A549 (cell line): ENCODE results near the gene ODAD2. TPM values are rescaled to one million over a fixed set of nuclear protein-coding genes. Genes with fewer than 3 reads are reported as not detected.

ENCODE experiments used
- ATAC-seq, 2 experiments: fragments of 200-7000 bp in 1 of 2; fragments of >200 bp in 1 of 2; cut with Nextera tagmentation in 1 of 2; cut with Tn5 transposase in 1 of 2; 3 replicates each; pipeline versions ENCODE4 v1.8.0 to v1.9.1; 2018 to 2020; ENCODE audit warnings: mild to moderate bottlenecking in 1 of 2, moderate library complexity in 1 of 2
- CTCF ChIA-PET: fragments of 300-600 bp; sonication (Branson Sonifier 250); formaldehyde crosslinking; extraction: SDS; loops from one replicate; lab custom pipeline; 2021; ENCODE audit warnings: antibody characterized with exemption, inconsistent platforms; lab: Yijun Ruan, JAX
- POLR2A ChIA-PET: fragments of 350-600 bp; formaldehyde crosslinking; extraction: SDS; loops from one replicate; lab custom pipeline; 2021; ENCODE audit warnings: antibody characterized with exemption, inconsistent platforms; lab: Yijun Ruan, JAX
- DNase-seq, 2 experiments: peaks; one replicate each; pipeline versions ENCODE4 v3.0.0 to v3.0.0-alpha.2; 2011 to 2016; ENCODE audit warnings: low read depth in 1 of 2, low spot score in 1 of 2
- FAIRE-seq: peaks from 2 replicates; lab custom pipeline; 2011; peaks lifted over from hg19 to GRCh38; lab: Jason Lieb, UNC
- H3K27ac ChIP-seq, 2 experiments: fragments of >200 bp; sonication (Bioruptor Twin); formaldehyde crosslinking; 3 replicates each; pipeline ENCODE4 v1.5.1; 2016 to 2017
- H3K4me1 ChIP-seq: fragments of >200 bp; sonication (Bioruptor Twin); formaldehyde crosslinking; 3 replicates; pipeline ENCODE4 v1.6.1; 2016
- H3K4me2 ChIP-seq: fragments of >200 bp; sonication (Bioruptor Twin); formaldehyde crosslinking; 3 replicates; pipeline ENCODE4 v1.6.1; 2016
- H3K4me3 ChIP-seq: fragments of >200 bp; sonication (Bioruptor Twin); formaldehyde crosslinking; 3 replicates; pipeline ENCODE4 v1.5.1; 2016
- H3K9me3 ChIP-seq: fragments of >200 bp; sonication (Bioruptor Twin); formaldehyde crosslinking; 3 replicates; pipeline ENCODE4 v1.6.1; 2016
- ATOH8 ChIP-seq: fragments of 250-450 bp; sonication (Bioruptor Pico); IDR thresholded peaks from 2 replicates; pipeline ENCODE4 v1.5.0; 2020; ENCODE audit warnings: low read depth, mild to moderate bottlenecking, moderate library complexity
- BCL3 ChIP-seq: fragments of >200 bp; sonication (Bioruptor Twin); formaldehyde crosslinking; IDR thresholded peaks from 3 replicates; pipeline ENCODE4 v1.6.1; 2016
- CBX2 ChIP-seq: fragments of 200-600 bp; sonication (generic); IDR thresholded peaks from 2 replicates; pipeline ENCODE4 v1.6.1; 2016; ENCODE audit warnings: low read depth, mild to moderate bottlenecking, borderline replicate concordance
- CEBPB ChIP-seq, 2 experiments: fragments of >200 bp in 1 of 2; sonication (Bioruptor Twin) in 1 of 2; formaldehyde crosslinking in 1 of 2; IDR thresholded peaks; 2 replicates each; pipeline ENCODE4 v1.6.1; 2012 to 2016
- CHD2 ChIP-seq: fragments of 150-350 bp; IDR thresholded peaks from 2 replicates; pipeline ENCODE4 v1.6.1; 2014; ENCODE audit warnings: low read length; ENCODE audit not compliant: partially characterized antibody
- E2F6 ChIP-seq: IDR thresholded peaks from 2 replicates; pipeline ENCODE4 v1.6.1; 2012; ENCODE audit warnings: low read depth, borderline replicate concordance
- EHF ChIP-seq: fragments of 250-450 bp; sonication (Bioruptor Pico); IDR thresholded peaks from 2 replicates; pipeline ENCODE4 v1.5.0; 2020; ENCODE audit warnings: mild to moderate bottlenecking
- FOSB ChIP-seq: fragments of 250-450 bp; sonication (Bioruptor Pico); IDR thresholded peaks from 2 replicates; pipeline ENCODE4 v1.5.0; 2020; ENCODE audit warnings: mild to moderate bottlenecking, moderate library complexity
- HDAC2 ChIP-seq: fragments of 200-600 bp; sonication (generic); IDR thresholded peaks from 2 replicates; pipeline ENCODE4 v1.6.1; 2016
- HES2 ChIP-seq: fragments of >200 bp; sonication (Bioruptor Twin); formaldehyde crosslinking; IDR thresholded peaks from 2 replicates; pipeline ENCODE4 v1.6.1; 2016
- HOXB13 ChIP-seq: fragments of 250-450 bp; sonication (Bioruptor Pico); IDR thresholded peaks from 2 replicates; pipeline ENCODE4 v1.5.0; 2020; ENCODE audit warnings: low read depth, mild to moderate bottlenecking, moderate library complexity
- KDM1A ChIP-seq: fragments of 200-600 bp; sonication (generic); IDR thresholded peaks from 2 replicates; pipeline ENCODE4 v1.6.1; 2016; ENCODE audit warnings: low read depth, mild to moderate bottlenecking
- KDM5A ChIP-seq: fragments of 200-600 bp; sonication (generic); IDR thresholded peaks from 2 replicates; pipeline ENCODE4 v1.6.1; 2016; ENCODE audit warnings: antibody characterized with exemption, mild to moderate bottlenecking
- MAX ChIP-seq: IDR thresholded peaks from 2 replicates; pipeline ENCODE4 v1.6.1; 2012
- MAZ ChIP-seq: fragments of 150-350 bp; IDR thresholded peaks from 2 replicates; pipeline ENCODE4 v1.6.1; 2014; ENCODE audit warnings: antibody characterized with exemption, low read depth, low read length, borderline replicate concordance
- MYC ChIP-seq: IDR thresholded peaks from 2 replicates; pipeline ENCODE4 v1.6.1; 2012; ENCODE audit warnings: mild to moderate bottlenecking, inconsistent platforms, low read length, improper control_type of control experiment, borderline replicate concordance
- NFE2L2 ChIP-seq: fragments of 150-350 bp; conservative IDR thresholded peaks from 2 replicates; pipeline ENCODE4 v1.6.1; 2014; ENCODE audit warnings: low read length
- NPAS2 ChIP-seq: fragments of 250-450 bp; sonication (Bioruptor Pico); IDR thresholded peaks from 2 replicates; pipeline ENCODE4 v1.8.0; 2022; ENCODE audit warnings: mild to moderate bottlenecking, moderate library complexity, borderline replicate concordance
- PHF8 ChIP-seq: fragments of 200-600 bp; sonication (generic); IDR thresholded peaks from 2 replicates; pipeline ENCODE4 v1.6.1; 2016; ENCODE audit warnings: low read depth, mild to moderate bottlenecking, antibody characterized with exemption, moderate library complexity, borderline replicate concordance
- POLR2A ChIP-seq: IDR thresholded peaks from 2 replicates; pipeline ENCODE4 v1.6.1; 2012; ENCODE audit warnings: mild to moderate bottlenecking, low read length
- RAD21 ChIP-seq, 2 experiments: fragments of >200 bp in 1 of 2; sonication (Bioruptor Twin) in 1 of 2; formaldehyde crosslinking in 1 of 2; IDR thresholded peaks in 1 of 2; conservative IDR thresholded peaks in 1 of 2; 2 replicates in 1 of 2; 3 replicates in 1 of 2; pipeline ENCODE4 v1.6.1; 2012 to 2018; ENCODE audit warnings: inconsistent platforms in 1 of 2
- RARB ChIP-seq: fragments of 250-450 bp; sonication (Bioruptor Pico); IDR thresholded peaks from 2 replicates; pipeline ENCODE4 v1.8.0; 2021; ENCODE audit warnings: mild to moderate bottlenecking, moderate library complexity
- RCOR1 ChIP-seq: fragments of 150-350 bp; IDR thresholded peaks from 2 replicates; pipeline ENCODE4 v1.6.1; 2014; ENCODE audit warnings: antibody characterized with exemption, low read length, low read depth
- RFX5 ChIP-seq: fragments of 450-650 bp; IDR thresholded peaks from 2 replicates; pipeline ENCODE4 v1.7.1; 2014; ENCODE audit warnings: antibody characterized with exemption, mild to moderate bottlenecking, moderate library complexity
- TFCP2L1 ChIP-seq: fragments of 250-450 bp; sonication (Bioruptor Pico); IDR thresholded peaks from 2 replicates; pipeline ENCODE4 v1.5.0; 2021; ENCODE audit warnings: mild to moderate bottlenecking
- USF2 ChIP-seq: fragments of 450-650 bp; IDR thresholded peaks from 2 replicates; pipeline ENCODE4 v1.6.1; 2014; ENCODE audit warnings: antibody characterized with exemption
- ZC3H11A ChIP-seq: fragments of 450-650 bp; IDR thresholded peaks from 2 replicates; pipeline ENCODE4 v1.6.1; 2014; ENCODE audit warnings: antibody characterized with exemption, mild to moderate bottlenecking
- ZFP36 ChIP-seq: fragments of 450-650 bp; IDR thresholded peaks from 2 replicates; pipeline ENCODE4 v1.6.1; 2014; ENCODE audit warnings: borderline replicate concordance; ENCODE audit not compliant: partially characterized antibody
- ZNF302 ChIP-seq: fragments of 250-450 bp; sonication (Bioruptor Pico); IDR thresholded peaks from 2 replicates; pipeline ENCODE4 v1.9.0; 2021; ENCODE audit warnings: inconsistent platforms, mild to moderate bottlenecking, moderate library complexity
- WGBS: methylation state at CpG from one replicate; pipeline ENCODE4 v1.1.6; 2017; ENCODE audit errors: missing lambda C conversion rate; 5-methylcytosine and 5-hydroxymethylcytosine counted together
- polyA plus RNA-seq, 4 experiments: library from polyadenylated mRNA; depleted of rRNA in 3 of 4; stranded (reverse); fragments of >200 nt; fragmentation: RNase III in 1 of 4; extraction: RNeasy Plus Mini Kit Qiagen cat#74134 plus additional on column Dnase treatment in 1 of 4; gene quantifications; 2 replicates in 3 of 4; 3 replicates in 1 of 4; pipeline ENCODE4 v1.2.3, GENCODE V29; 2011 to 2017

Gene ODAD2
- polyA plus RNA-seq, 2 of the 4 experiments (the other 2 are of a cell fraction): not detected

- no peak overlapping the region for H3K4me2 ChIP-seq
- H3K4me3 ChIP-seq: no peak overlapping the region
- WGBS: 23% methylated on average over 4 of the region's 4 CpGs
- no peak for DNase-seq
- CTCF ChIA-PET: interaction anchor here (0.8 to 1.0 kb wide), 2 partner anchors 21 to 63 kb away, joined by 3 read pairs; no protein-coding TSS in a partner anchor
- H3K27ac ChIP-seq: no peak overlapping the region
- H3K4me1 ChIP-seq: no peaks in the 10 kb centered on the region
- no peak for ATAC-seq
- H3K9me3 ChIP-seq: no peaks in the 10 kb centered on the region
- TF ChIP-seq RFX5 (no peak), NPAS2 (no peak), ZFP36 (no peak), ATOH8 (no peak), ZC3H11A (no peak), EHF (CRISPR knock-in tag) (no peak), KDM1A (no peak)
- TF ChIP-seq, all 56 proteins: peak for 0
- POLR2A ChIA-PET: no interaction called here
- no peak for FAIRE-seq
Observed at GRCh38 chr10:27805180-27805579, 193.7 kb downstream of the ODAD2 start.

- no peaks in the 10 kb centered on the region for H3K9me3 ChIP-seq
- H3K4me1 ChIP-seq: no peaks in the 10 kb centered on the region
- no peak overlapping the region for H3K27ac ChIP-seq
- ChIA-PET POLR2A (no interaction called here), CTCF (interaction anchor here (1.0 kb wide), 1 partner anchor 20 kb away, joined by 3 read pairs; no protein-coding TSS in a partner anchor)
- H3K4me2 ChIP-seq: no peak overlapping the region
- WGBS: 15% methylated on average over 7 of the region's 7 CpGs
- no peak for TF ChIP-seq RFX5
- no peak for TF ChIP-seq ZFP36
- no peak for TF ChIP-seq KDM1A
- TF ChIP-seq RCOR1: no peak
- TF ChIP-seq CHD2: no peak
- no peak for TF ChIP-seq HOXB13
- no peak for TF ChIP-seq POLR2A
- TF ChIP-seq PHF8: no peak
- TF ChIP-seq ZC3H11A: no peak
- no peak for TF ChIP-seq E2F6
- no peak for TF ChIP-seq CEBPB (IDR thresholded peaks at IDR 0.05)
- TF ChIP-seq CBX2: no peak
- no peak for TF ChIP-seq USF2
- no peak for TF ChIP-seq RAD21 (conservative IDR thresholded peaks at IDR 0.05 in 1 of 2, IDR thresholded peaks at IDR 0.05 in 1 of 2)
- TF ChIP-seq BCL3: no peak
- DNase-seq (no peak), ATAC-seq (no peak), FAIRE-seq (no peak)
- H3K4me3 ChIP-seq: no peak overlapping the region
Observed at GRCh38 chr10:27804136-27804535, 194.7 kb downstream of the ODAD2 start.

GRCh38 chr10:27801171-27801785 is 197.6 kb downstream of the ODAD2 start:
- no peak for ATAC-seq
- DNase-seq: no peak
- H3K9me3 ChIP-seq: no peaks in the 10 kb centered on the region
- no peak overlapping the region for H3K4me2 ChIP-seq
- 27% methylated on average over 3 of the region's 3 CpGs for WGBS
- no peak for FAIRE-seq
- no peaks in the 10 kb centered on the region for H3K4me1 ChIP-seq
- H3K4me3 ChIP-seq: no peak overlapping the region
- CTCF ChIA-PET: no interaction called here
- no peak overlapping the region for H3K27ac ChIP-seq
- POLR2A ChIA-PET: no interaction called here
- TF ChIP-seq MYC: no peak
- TF ChIP-seq RARB (CRISPR knock-in tag): no peak
- no peak for TF ChIP-seq RAD21 (conservative IDR thresholded peaks at IDR 0.05 in 1 of 2, IDR thresholded peaks at IDR 0.05 in 1 of 2)
- TF ChIP-seq POLR2A: no peak
- no peak for TF ChIP-seq NFE2L2
- TF ChIP-seq TFCP2L1 (CRISPR knock-in tag): no peak
- no peak for TF ChIP-seq KDM5A
- no peak for TF ChIP-seq KDM1A
- TF ChIP-seq ZNF302 (CRISPR knock-in tag): no peak
- no peak for TF ChIP-seq MAZ
- TF ChIP-seq FOSB: no peak
- TF ChIP-seq HES2: no peak
- TF ChIP-seq USF2: no peak
- TF ChIP-seq E2F6: no peak
- no peak for TF ChIP-seq HDAC2
- no peak for TF ChIP-seq MAX
- TF ChIP-seq EHF (CRISPR knock-in tag): no peak
